Testis (tissue), 3 donors: Measurements from ENCODE around the gene ATP2B2. TPM values are rescaled to one million over a fixed set of nuclear protein-coding genes. Genes with fewer than 3 reads are reported as not detected.

Experiments
- DNase-seq: peaks from one replicate; pipeline ENCODE4 v3.0.0-alpha.2; 2019
- H3K27ac ChIP-seq, 2 donors: fragments of 200-600 bp; sonication (generic); one replicate each; pipeline ENCODE4 v1.5.1; 2019
- H3K27me3 ChIP-seq: fragments of 200-600 bp; sonication (generic); one replicate; pipeline ENCODE4 v1.5.1; 2019
- H3K36me3 ChIP-seq: fragments of 200-600 bp; sonication (generic); one replicate; pipeline ENCODE4 v1.5.1; 2017; ENCODE audit warnings: low read depth; ENCODE audit errors: missing control alignments
- H3K4me1 ChIP-seq: fragments of 200-600 bp; sonication (generic); one replicate; pipeline ENCODE4 v1.5.1; 2019
- H3K4me3 ChIP-seq, 2 donors: fragments of 200-600 bp; sonication (generic); one replicate each; pipeline ENCODE4 v1.5.1; 2017 to 2019
- H3K9me3 ChIP-seq: fragments of 200-600 bp; sonication (generic); one replicate; pipeline ENCODE4 v1.5.1; 2017
- CTCF ChIP-seq, 3 experiments: fragments of 450-650 bp in 2 of 3; fragments of 200-600 bp in 1 of 3; sonication (generic) in 1 of 3; IDR thresholded peaks; one replicate each; pipeline ENCODE4 v1.5.1; 2016 to 2019; ENCODE audit warnings: antibody characterized with exemption in 3 of 3, mild to moderate bottlenecking in 2 of 3, moderate library complexity in 1 of 3
- POLR2A ChIP-seq: fragments of 450-650 bp; IDR thresholded peaks from one replicate; pipeline ENCODE4 v1.6.1; 2017; ENCODE audit warnings: antibody characterized with exemption, mild to moderate bottlenecking, moderate library complexity
- WGBS, 2 donors: methylation state at CpG; one replicate each; pipeline ENCODE4 v1.1.5; 2018; 5-methylcytosine and 5-hydroxymethylcytosine counted together
- intact Hi-C: fragments of 100-400 bp; cut with DNase I; formaldehyde crosslinking; loops from one replicate; pipeline ENCODE4 v1.15.1; 2023; ENCODE audit warnings: low total_unique reads
- polyA plus RNA-seq: library from polyadenylated mRNA; stranded (reverse); fragments of 350-450 nt; fragmentation: Illumina TruSeq; extraction: RNeasy Lipid Tissue Mini Kit (QIAGEN cat#74804); gene quantifications from one replicate; pipeline ENCODE4 v1.2.3, GENCODE V29; 2014; ENCODE audit warnings: low read depth, low replicate concordance; ENCODE audit not compliant: insufficient read depth
- total RNA-seq, 2 donors: library from RNA; depleted of rRNA; stranded (reverse); fragments of >200 nt; gene quantifications; one replicate each; pipeline ENCODE4 v1.2.3, GENCODE V29; 2016

The ATP2B2 gene
- total and polyA plus RNA-seq, 3 donors from 2014 or later, result 1.1 to 2.9 (median 1.8) TPM

GRCh38 chr3:10420745-10421475 lies 84.5 kb downstream of the ATP2B2 start:
- H3K4me3 ChIP-seq, result no peak overlapping the region
- intact Hi-C loops, result no loop called here
- no peaks in the 10 kb centered on the region for H3K27me3 ChIP-seq
- no peak for TF ChIP-seq CTCF (IDR thresholded peaks at IDR 0.05)
- no peak for TF ChIP-seq POLR2A
- H3K4me1 ChIP-seq, result no peaks in the 10 kb centered on the region
- H3K27ac ChIP-seq, result no peak overlapping the region
- no peak for DNase-seq
- 87 to 90% methylated on average over 6 of the region's 6 CpGs for WGBS, 2 donors
- no peaks in the 10 kb centered on the region for H3K9me3 ChIP-seq
- no peaks in the 10 kb centered on the region for H3K36me3 ChIP-seq

- no peak overlapping the region for H3K27ac ChIP-seq
- intact Hi-C loops, result no loop called here
- TF ChIP-seq CTCF (IDR thresholded peaks at IDR 0.05) (no peak), POLR2A (no peak)
These were observed 85.7 kb downstream of the ATP2B2 start for GRCh38 chr3:10419637-10420232.

GRCh38 chr3:10417847-10418246 lies 87.5 kb downstream of the ATP2B2 start:
- intact Hi-C loops, result no loop called here
- TF ChIP-seq POLR2A, result no peak
- no peak for TF ChIP-seq CTCF (IDR thresholded peaks at IDR 0.05)
- Histone ChIP-seq H3K27ac (no peak overlapping the region), H3K9me3 (no peaks in the 10 kb centered on the region), H3K36me3 (no peaks in the 10 kb centered on the region), H3K27me3 (no peaks in the 10 kb centered on the region), H3K4me1 (no peaks in the 10 kb centered on the region), H3K4me3 (no peak overlapping the region)
- DNase-seq, result no peak
- WGBS, 2 donors, result 97 to 98% methylated on average over 2 of the region's 2 CpGs

More at GRCh38 chr3:10419637-10420232, 85.7 kb downstream of the ATP2B2 start:
- no peak for DNase-seq
- Histone ChIP-seq H3K36me3 (no peaks in the 10 kb centered on the region), H3K4me1 (no peaks in the 10 kb centered on the region), H3K4me3 (no peak overlapping the region), H3K9me3 (no peaks in the 10 kb centered on the region), H3K27me3 (no peaks in the 10 kb centered on the region)
- 71 to 79% methylated on average over 10 to 11 of the region's 11 CpGs for WGBS, 2 donors

- WGBS, 2 donors, result 68 to 71% methylated on average over 11 to 19 of the region's 19 CpGs
- intact Hi-C loops, result no loop called here
- H3K4me1 ChIP-seq, result no peaks in the 10 kb centered on the region
These were observed 88.6 kb downstream of the ATP2B2 start for GRCh38 chr3:10416730-10417300.

More at GRCh38 chr3:10416730-10417300, 88.6 kb downstream of the ATP2B2 start:
- no peak for TF ChIP-seq POLR2A
- no peak for TF ChIP-seq CTCF (IDR thresholded peaks at IDR 0.05)
- Histone ChIP-seq H3K36me3 (no peaks in the 10 kb centered on the region), H3K27me3 (no peaks in the 10 kb centered on the region), H3K9me3 (no peaks in the 10 kb centered on the region), H3K27ac (no peak overlapping the region), H3K4me3 (no peak overlapping the region)
- no peak for DNase-seq
